Hematopoietic multipotent progenitor cell treated with erythropoietin and hydrocortisone succinate and interleukin-3 and kit ligand, for 6 days (in vitro differentiated cells): Measurements from ENCODE around the gene CAMK2D.

Experiments used
- DNase-seq: peaks from one replicate; pipeline ENCODE4 v3.0.0-alpha.2; 2015

CAMK2D gene

GRCh38 chr4:113457886-113458285 lies 303.7 kb downstream of the CAMK2D start:
- no peak for DNase-seq

DNA sequence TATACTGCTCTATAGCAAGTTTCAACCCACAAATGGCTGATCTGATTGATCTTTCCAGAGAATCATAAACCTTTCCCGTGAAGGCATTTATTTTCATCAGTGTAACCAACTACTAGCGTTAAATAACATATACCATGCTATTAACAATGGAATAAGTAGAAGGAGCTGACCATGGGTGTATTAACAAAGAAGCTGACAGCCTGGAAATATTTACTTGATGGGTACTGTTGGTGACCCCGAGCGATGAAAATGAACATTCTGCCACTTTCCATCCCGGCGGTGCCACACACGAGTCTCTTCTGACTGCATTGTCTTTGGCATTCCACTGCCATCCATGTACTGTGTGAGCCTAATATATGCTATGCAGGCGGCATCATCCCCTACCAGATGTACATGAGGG lies 304.4 kb downstream of the CAMK2D start:
- no peak for DNase-seq

- DNase-seq, result no peak
Measured at GRCh38 chr4:113455061-113455460, 306.5 kb downstream of the CAMK2D start.

DNA sequence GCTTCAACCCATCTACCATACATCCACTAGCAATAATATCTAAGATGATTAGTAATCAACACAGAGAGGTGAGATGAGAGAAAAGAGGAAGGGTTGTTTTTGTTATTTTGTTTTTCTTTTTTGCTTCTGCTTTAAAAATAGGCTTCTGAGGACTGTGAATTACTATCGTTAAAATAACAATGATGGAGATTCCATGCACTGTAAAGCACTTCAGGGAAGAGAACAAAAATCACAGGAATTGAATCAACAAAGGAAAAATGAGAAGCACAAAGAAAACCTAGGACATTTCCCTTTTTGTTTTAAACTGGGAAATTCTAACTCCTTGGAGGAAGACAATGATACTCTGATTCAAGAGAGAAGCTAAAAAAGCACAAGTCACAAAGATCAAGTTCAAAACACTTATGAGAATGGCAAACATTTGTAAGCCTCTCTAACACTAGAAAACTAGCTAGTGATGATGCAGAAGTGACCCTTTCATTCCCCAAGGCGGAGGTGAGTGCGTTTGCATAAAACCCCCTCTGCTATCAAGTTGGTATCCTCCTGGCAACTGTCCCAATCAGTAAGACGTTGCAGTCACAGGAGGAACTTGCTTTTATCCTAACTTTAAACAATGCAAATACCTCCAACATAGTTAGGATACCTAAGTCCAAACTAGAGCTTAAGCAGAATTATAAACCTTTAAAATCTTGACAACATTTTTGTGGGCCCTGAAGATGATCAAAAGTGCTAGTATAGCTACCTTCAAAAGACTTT lies 308.5 kb downstream of the CAMK2D start:
- DNase-seq, result no peak

- DNase-seq, result no peak
Measured at GRCh38 chr4:113452152-113452551, 309.4 kb downstream of the CAMK2D start.

GRCh38 chr4:113450295-113451080 lies 311.1 kb downstream of the CAMK2D start:
- no peak for DNase-seq

DNA sequence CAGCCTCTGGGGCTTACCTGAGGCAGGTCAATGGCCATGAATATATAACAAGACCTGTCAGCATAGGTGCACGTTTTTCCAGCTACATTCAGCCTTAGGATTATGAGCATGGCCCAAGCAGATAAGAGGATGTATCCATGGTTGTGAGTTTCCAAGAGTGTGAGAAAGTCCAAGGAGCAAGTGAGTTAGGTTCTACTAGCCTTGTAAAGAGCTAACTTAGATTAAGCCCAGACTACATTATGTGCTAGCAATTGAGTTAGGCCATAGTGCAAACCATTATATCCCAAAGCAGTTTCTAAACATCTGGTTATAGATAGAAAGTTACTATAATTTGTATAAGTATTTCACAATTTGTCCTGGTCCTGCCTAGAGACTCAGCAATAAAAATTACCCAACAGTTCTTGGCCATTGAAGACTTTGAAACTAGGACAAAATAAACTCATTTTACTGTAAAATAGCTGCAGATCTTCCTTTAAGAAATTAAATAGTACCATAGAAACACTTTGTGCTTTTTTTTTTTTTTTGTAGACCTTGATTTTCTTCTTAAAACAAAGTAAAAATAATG lies 312.0 kb downstream of the CAMK2D start:
- no peak for DNase-seq

GRCh38 chr4:113447769-113448168 lies 313.8 kb downstream of the CAMK2D start:
- no peak for DNase-seq

DNA sequence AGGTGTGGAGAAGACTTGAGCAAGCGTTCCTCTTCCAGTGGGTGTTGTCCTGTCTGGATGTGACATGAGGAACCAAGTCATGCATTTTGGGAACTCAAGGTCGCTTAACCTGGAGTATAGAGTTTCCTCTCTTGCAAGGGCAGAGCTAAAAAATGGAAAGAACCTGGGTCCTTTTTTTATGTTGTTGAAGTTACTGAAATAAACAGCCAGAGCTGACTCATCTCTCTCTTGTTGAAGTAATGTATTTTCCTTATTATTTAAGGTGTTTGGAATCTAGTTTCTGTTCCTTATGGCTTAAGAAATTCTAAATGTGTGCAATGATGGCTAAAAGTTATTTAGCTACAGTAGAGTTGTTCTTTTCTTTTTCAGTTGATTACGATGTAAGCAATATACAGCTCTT lies 314.5 kb downstream of the CAMK2D start:
- no peak for DNase-seq

DNA sequence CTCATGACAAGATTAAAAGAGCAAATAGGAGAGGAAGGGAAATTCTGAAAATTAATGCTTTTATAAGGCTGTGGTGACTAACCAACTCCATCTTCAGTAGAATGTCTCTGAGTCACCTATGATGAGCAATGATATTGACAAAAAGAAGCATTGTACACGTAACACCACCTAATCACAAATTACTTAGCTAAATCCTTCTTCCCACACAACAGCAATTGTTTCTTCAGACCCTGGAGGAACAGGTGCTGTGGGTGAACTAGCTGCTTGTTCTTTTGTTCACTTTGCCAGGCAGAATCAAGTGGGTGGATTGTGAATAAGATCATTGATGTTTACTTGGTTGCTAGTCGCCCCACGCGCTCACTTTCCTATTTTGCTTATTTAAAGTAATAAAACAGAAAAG lies 315.5 kb downstream of the CAMK2D start:
- DNase-seq, result no peak

- DNase-seq, result no peak
Measured at GRCh38 chr4:113445286-113445685, 316.3 kb downstream of the CAMK2D start.

GRCh38 chr4:113444386-113444785 lies 317.2 kb downstream of the CAMK2D start:
- no peak for DNase-seq

- no peak for DNase-seq
Measured at GRCh38 chr4:113442826-113443225, 318.7 kb downstream of the CAMK2D start.

- DNase-seq, result no peak
Measured at GRCh38 chr4:113440371-113440770, 321.2 kb downstream of the CAMK2D start.

DNA sequence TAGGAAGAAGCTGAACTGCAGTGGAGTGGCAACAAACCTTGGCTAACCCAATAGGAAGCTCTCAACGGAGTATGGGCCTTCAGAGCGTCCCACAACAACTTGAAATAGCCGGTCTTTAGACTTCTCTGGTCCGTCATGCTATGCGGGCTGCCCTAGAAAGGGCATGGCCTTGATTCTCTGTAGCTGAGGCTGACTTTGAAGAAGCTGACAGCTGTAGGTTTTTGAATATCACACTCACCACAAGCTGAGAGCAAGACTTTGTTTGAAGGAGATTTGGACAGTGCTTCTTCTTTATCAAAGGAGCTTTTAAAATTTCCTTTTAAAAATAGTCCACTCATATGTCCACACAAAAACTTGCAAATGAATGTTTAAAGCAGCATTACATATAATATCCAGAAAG lies 322.9 kb downstream of the CAMK2D start:
- no peak for DNase-seq

DNA sequence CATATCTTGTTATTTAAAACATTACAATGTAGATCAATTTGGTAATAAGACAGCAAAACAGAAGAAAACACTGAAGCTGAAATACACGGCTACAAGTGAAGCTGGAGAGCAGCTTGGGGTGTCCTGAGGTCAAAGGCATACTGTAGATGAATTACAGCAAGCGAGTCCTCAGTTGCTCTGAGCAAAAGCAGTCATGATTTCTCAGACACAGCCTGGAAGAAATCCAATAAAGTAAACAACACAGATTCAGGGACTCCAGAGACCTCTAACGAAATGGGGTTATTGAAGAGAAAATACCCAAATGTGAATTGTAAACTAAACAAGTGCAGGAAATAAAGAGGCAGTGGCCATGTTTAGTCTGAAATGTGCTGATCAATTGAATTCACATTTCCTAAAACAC lies 324.4 kb downstream of the CAMK2D start:
- no peak for DNase-seq

DNA sequence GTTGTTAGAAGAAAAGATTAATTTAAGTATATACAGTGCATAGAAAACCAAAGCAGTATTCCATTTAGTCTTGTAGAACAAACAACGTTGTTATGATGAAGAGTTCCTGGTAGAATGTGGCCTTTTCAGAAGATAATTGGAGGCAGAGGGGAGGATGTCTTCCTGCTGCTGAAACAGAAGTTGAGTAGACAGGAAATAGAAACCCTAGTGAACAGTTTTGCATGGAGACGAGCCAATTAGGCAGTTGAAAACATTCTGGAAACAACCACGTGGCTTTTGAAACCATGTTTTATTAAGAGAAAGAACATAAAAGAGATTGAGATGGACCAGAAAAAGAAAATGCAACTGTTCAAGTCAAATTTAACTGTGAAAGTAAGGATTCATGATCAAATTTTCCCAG lies 325.2 kb downstream of the CAMK2D start:
- DNase-seq, result no peak

- no peak for DNase-seq
Measured at GRCh38 chr4:113435893-113436292, 325.6 kb downstream of the CAMK2D start.

DNA sequence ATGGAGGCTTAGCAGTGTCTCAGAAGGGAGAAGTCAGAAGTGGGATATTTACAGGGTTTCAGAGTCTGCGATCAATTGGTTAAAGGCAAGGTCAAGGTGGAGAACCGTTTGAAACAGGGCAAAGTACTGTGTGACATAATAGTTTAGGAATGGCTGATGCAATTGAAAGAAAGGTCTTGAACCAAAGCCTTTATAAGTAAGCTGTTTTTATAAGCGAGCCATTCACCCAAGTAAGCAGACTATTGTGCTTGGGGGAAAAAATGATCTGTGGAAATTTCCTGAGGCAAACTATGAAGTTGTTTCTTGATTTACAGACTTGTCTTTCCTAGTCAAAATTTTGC lies 327.3 kb downstream of the CAMK2D start:
- DNase-seq, result no peak

DNA sequence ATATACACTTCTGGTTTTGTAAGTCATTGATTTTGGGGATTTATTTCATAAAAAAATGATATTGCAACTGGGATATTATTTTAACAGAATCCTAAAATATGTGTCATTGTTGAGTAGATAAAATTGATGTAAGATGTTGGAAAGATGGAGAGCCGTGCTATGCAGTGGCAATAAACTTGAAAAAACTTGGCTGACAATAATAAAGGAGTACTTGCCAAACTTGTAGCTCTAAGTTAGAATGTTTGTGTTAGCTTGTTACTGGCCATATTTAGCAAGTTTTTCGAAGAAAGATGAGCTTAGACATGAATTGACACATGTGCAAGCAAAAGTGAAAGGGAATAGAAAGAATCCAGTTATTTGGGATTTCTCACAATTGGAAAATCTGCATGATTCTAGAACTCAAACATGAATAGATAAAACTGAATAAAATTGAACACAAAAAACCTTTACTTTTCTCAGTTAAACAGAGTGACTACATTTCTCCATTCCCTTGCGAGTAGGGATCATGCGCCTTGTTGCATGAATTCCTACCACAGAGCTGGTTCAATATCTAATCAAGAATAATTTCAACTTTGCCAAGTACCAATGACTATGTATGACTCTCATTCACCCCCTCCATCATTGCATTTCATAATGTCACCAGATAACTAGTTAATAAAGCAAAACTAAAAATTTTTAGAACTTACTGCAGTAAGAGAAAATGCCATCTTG lies 327.8 kb downstream of the CAMK2D start:
- DNase-seq, result no peak

DNA sequence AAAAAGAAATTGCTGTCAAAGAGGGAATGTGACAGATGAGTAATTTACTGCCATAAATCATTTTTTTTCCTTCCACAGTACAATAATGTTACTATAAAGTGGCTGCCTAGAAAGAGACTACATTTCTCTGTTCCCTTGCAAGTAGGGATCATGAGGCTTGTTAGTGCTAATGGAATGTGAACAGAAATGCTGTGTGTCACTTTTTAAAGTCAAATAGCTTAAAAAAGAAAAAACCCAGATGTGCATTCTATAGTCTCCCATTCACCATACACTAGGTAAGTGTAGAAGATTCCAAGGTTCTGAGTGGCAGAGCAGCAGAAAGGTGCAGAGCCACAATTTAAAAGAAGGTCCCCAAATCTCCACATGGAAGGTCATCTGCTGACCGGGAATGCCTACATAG lies 328.4 kb downstream of the CAMK2D start:
- no peak for DNase-seq

DNA sequence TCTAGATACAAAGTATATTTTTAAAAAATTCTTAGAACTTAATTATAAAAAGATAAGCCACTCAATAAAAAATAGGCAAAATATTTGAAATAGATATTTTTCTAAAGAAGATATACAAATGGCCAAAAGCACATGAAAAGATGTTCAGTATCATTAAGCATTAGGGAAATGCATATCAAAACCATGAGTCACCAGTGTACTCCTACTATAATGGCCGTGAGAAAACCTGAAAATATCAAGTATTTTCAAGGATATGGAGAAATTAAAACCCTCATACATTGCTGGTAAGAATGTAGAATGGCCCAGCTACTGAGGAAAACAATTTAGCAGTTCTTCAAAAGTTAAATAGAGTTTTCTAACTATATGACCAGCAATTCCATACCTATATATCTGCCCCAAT lies 337.9 kb downstream of the CAMK2D start:
- DNase-seq, result no peak

- DNase-seq, result no peak
Measured at GRCh38 chr4:113420938-113421337, 340.6 kb downstream of the CAMK2D start.

DNA sequence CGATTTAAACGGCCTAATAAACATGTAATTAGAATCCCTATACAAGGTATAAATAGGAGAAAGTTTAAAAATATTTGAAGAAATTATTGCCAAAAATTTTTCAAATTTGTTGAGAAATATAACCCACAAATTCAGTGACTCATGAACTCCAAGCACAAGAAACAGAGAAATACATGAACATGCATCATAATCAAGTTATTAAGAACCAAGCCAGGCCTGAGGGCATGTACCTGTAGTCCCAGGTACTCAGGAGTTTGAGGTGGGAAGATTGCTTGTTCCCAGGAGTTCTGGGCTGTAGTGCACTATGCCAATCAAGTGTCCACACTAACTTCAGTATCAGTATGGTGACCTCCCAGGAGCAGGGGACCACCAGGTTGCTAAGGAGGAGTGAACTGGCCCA lies 341.9 kb downstream of the CAMK2D start:
- DNase-seq, result no peak
